Parathyroid adenoma (tissue), 2 donors: ENCODE results near the gene LRRC40.

Source experiments
- H2AFZ ChIP-seq: fragments of 300-600 bp; sonication (generic); one replicate; pipeline ENCODE4 v1.7.0; 2017; ENCODE audit warnings: antibody characterized with exemption, mild to moderate bottlenecking
- H3K27ac ChIP-seq: fragments of 300-600 bp; sonication (generic); one replicate; pipeline ENCODE4 v1.7.0; 2017
- H3K27me3 ChIP-seq: fragments of 300-600 bp; sonication (generic); one replicate; pipeline ENCODE4 v1.7.0; 2017; ENCODE audit warnings: low read length; ENCODE audit not compliant: control insufficient read depth, insufficient read depth
- H3K36me3 ChIP-seq: fragments of 300-600 bp; sonication (generic); one replicate; pipeline ENCODE4 v1.7.0; 2017; ENCODE audit warnings: low read length; ENCODE audit not compliant: control insufficient read depth, insufficient read depth
- H3K4me1 ChIP-seq: fragments of 300-600 bp; sonication (generic); one replicate; pipeline ENCODE4 v1.7.0; 2017; ENCODE audit warnings: control low read depth
- H3K4me2 ChIP-seq: fragments of 300-600 bp; sonication (generic); one replicate; pipeline ENCODE4 v1.7.0; 2017; ENCODE audit warnings: low read length
- H3K4me3 ChIP-seq: fragments of 300-600 bp; sonication (generic); one replicate; pipeline ENCODE4 v1.7.0; 2017; ENCODE audit warnings: low read depth, low read length
- H3K79me2 ChIP-seq: fragments of 300-600 bp; sonication (generic); one replicate; pipeline ENCODE4 v1.7.0; 2017; ENCODE audit warnings: control low read depth
- H3K9ac ChIP-seq: fragments of 300-600 bp; sonication (generic); one replicate; pipeline ENCODE4 v1.7.0; 2017; ENCODE audit warnings: mild to moderate bottlenecking
- H3K9me3 ChIP-seq: fragments of 300-600 bp; sonication (generic); one replicate; pipeline ENCODE4 v1.7.0; 2017; ENCODE audit warnings: low read length; ENCODE audit not compliant: control insufficient read depth
- CTCF ChIP-seq: fragments of 300-600 bp; sonication (generic); IDR thresholded peaks from one replicate; pipeline ENCODE4 v1.7.0; 2017; ENCODE audit warnings: antibody characterized with exemption, mild to moderate bottlenecking
- donor health status: primary hyperparathyroidism.

The LRRC40 gene

DNA sequence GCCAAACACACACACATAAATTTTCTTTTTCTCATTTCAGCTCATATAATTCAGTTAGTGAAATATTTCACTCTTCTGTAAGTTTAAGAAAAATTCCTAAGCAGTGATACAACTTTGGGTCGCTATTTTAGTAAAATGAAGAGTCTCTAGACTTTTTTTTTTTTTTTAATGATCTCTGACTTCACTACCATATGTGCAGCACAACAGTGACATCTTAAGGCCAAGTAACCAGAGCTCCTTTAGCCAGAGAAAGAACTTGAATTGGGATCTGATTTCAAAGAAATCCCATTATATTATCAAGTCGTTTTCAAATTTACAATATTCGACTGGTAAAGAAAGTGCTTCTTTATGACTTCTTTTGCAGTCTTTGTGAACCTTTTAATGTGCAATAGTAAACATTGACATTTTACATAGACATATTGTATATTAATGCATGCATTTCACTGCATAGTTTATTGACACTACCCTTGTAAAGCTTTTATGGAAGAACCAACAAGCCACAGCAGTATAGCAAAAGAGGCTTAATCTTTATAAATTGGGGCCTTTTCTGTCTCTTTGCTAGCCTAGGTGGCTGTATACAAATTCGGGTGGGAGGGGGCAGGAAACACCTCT, 62.2 kb downstream of the LRRC40 start:
- H3K27ac ChIP-seq, result no peak overlapping the region

DNA sequence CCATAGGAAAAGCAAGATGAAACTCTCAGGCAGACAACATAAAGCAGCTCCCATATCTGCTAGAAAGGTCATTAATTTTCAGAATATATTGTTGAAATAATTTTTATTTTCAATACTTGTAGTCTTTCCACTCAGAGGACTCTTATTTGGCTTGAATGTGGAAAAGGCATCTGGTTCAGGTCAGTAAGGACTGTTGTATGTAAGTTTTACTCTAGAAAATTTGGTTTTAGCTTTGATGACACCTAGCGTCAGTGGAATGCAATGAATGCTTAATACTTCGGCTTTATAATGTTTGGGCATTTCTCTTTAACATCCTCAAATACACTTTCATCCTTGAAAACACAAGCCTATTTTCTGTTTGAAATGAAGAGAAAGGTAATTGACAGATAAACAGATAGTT, 63.3 kb downstream of the LRRC40 start:
- H3K36me3 ChIP-seq, result no peaks in the 10 kb centered on the region
- TF ChIP-seq CTCF, result no peak
- no peak overlapping the region for H3K4me2 ChIP-seq
- no peaks in the 10 kb centered on the region for H3K27me3 ChIP-seq
- no peaks in the 10 kb centered on the region for H3K4me1 ChIP-seq
- H2AFZ ChIP-seq, result no peak overlapping the region
- no peaks in the 10 kb centered on the region for H3K9me3 ChIP-seq
- H3K79me2 ChIP-seq, result no peaks in the 10 kb centered on the region
- no peak overlapping the region for H3K4me3 ChIP-seq
- no peak overlapping the region for H3K27ac ChIP-seq
- no peak overlapping the region for H3K9ac ChIP-seq

More for the DNA sequence above, 62.2 kb downstream of the LRRC40 start:
- Histone ChIP-seq H3K36me3 (no peaks in the 10 kb centered on the region), H3K4me2 (no peak overlapping the region), H3K9ac (no peak overlapping the region), H3K27me3 (no peaks in the 10 kb centered on the region), H3K9me3 (no peaks in the 10 kb centered on the region), H3K79me2 (no peaks in the 10 kb centered on the region), H3K4me1 (no peaks in the 10 kb centered on the region), H2AFZ (no peak overlapping the region), H3K4me3 (no peak overlapping the region)
- TF ChIP-seq CTCF, result no peak

DNA sequence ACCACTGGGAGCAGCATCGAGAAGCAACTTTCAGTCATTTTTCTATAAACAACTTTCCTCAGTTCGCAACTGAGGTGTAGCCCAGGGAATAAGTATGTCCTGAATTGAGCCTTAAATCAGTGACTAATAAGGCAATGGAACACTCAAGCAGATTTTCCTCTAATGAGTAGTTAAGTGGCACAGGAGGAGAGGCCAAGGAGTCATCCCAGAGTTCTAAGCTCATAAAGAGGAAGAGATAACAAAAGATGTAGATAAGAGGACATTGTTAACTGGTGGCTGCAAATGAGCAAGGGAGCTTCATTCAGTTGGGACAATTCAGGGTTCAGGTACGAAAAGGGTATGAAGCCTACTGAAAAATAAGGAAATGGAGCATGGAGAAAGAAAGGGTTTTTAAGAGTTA, 64.5 kb downstream of the LRRC40 start:
- Histone ChIP-seq H3K9me3 (no peaks in the 10 kb centered on the region), H3K4me2 (no peak overlapping the region), H3K27ac (no peak overlapping the region), H3K79me2 (no peaks in the 10 kb centered on the region), H3K36me3 (no peaks in the 10 kb centered on the region), H3K4me1 (no peaks in the 10 kb centered on the region), H3K4me3 (no peak overlapping the region), H2AFZ (no peak overlapping the region), H3K9ac (no peak overlapping the region), H3K27me3 (no peaks in the 10 kb centered on the region)
- TF ChIP-seq CTCF, result no peak

GRCh38 chr1:70140343-70140742, 65.0 kb downstream of the LRRC40 start:
- Histone ChIP-seq H2AFZ (no peak overlapping the region), H3K27me3 (no peaks in the 10 kb centered on the region), H3K9me3 (no peaks in the 10 kb centered on the region), H3K9ac (no peak overlapping the region), H3K4me3 (no peak overlapping the region), H3K4me1 (no peaks in the 10 kb centered on the region), H3K36me3 (no peaks in the 10 kb centered on the region), H3K79me2 (no peaks in the 10 kb centered on the region), H3K4me2 (no peak overlapping the region), H3K27ac (no peak overlapping the region)
- TF ChIP-seq CTCF, result no peak

DNA sequence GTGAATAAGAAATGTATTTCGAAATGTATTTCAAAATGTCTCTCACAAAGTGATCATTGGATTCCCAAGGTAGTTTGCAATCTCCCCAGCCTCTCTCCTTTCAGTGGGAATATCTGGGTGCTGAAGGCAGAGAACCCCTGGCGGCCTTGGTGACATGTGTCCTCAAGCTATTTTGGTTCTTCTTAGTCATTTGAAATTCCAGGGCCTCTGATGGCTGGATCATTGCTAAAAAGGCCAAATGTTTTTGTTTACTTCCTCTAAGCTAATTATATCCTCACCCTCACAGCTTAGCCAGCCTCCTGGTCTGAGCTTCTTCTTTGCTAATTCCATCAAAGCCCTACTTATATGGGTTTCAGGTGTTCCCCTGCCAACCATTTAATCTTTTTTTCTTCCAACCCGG, 71.2 kb downstream of the LRRC40 start:
- H2AFZ ChIP-seq, result no peak overlapping the region
- H3K4me1 ChIP-seq, result no peaks in the 10 kb centered on the region
- H3K4me3 ChIP-seq, result no peak overlapping the region
- no peak for TF ChIP-seq CTCF
- H3K36me3 ChIP-seq, result no peaks in the 10 kb centered on the region
- H3K4me2 ChIP-seq, result no peak overlapping the region
- H3K27me3 ChIP-seq, result no peaks in the 10 kb centered on the region
- H3K79me2 ChIP-seq, result no peaks in the 10 kb centered on the region
- no peak overlapping the region for H3K9ac ChIP-seq
- no peaks in the 10 kb centered on the region for H3K9me3 ChIP-seq
- H3K27ac ChIP-seq, result no peak overlapping the region
